Kasumi-1 (cell line): ENCODE results near the gene GSC2.

Experiments used
- DNase-seq, 2 experiments: peaks; one replicate each; lab custom pipeline; 2025; lab: John Stamatoyannopoulos, UW

Gene GSC2

GRCh38 chr22:19149991-19150390 is at the start of gene GSC2:
GSC2 (minus strand) TSS chr22:19150292; CDS start chr22:19150283, 9 bp downstream.
- DNase-seq: no peak

GRCh38 chr22:19199479-19199878 is 49.4 kb upstream of the GSC2 start:
- DNase-seq: no peak

- DNase-seq: no peak
Measured at GRCh38 chr22:19197997-19198865, 48.1 kb upstream of the GSC2 start.

- no peak for DNase-seq
Measured at GRCh38 chr22:19196841-19197612, 46.9 kb upstream of the GSC2 start.

- DNase-seq: no peak
Measured at GRCh38 chr22:19195796-19196731, 46.0 kb upstream of the GSC2 start.

- DNase-seq: no peak
Measured at GRCh38 chr22:19194766-19195536, 44.9 kb upstream of the GSC2 start.

- no peak for DNase-seq
Measured at GRCh38 chr22:19193879-19194278, 43.8 kb upstream of the GSC2 start.

GRCh38 chr22:19187716-19188563 is 37.8 kb upstream of the GSC2 start:
- DNase-seq: no peak

- no peak for DNase-seq
Measured at GRCh38 chr22:19184276-19184997, 34.3 kb upstream of the GSC2 start.

GRCh38 chr22:19183216-19183615 is 33.1 kb upstream of the GSC2 start:
- DNase-seq: no peak

- no peak for DNase-seq
Measured at GRCh38 chr22:19182472-19183157, 32.5 kb upstream of the GSC2 start.

- no peak for DNase-seq
Measured at GRCh38 chr22:19181786-19182471, 31.8 kb upstream of the GSC2 start.

GRCh38 chr22:19180740-19181410 is 30.8 kb upstream of the GSC2 start:
- DNase-seq: no peak

- no peak for DNase-seq
Measured at GRCh38 chr22:19180234-19180633, 30.1 kb upstream of the GSC2 start.

- DNase-seq: peak; percentile 70 to 72
Measured at GRCh38 chr22:19179497-19180048, 29.5 kb upstream of the GSC2 start.

- peak; percentile 64 to 66 for DNase-seq
Measured at GRCh38 chr22:19178657-19179496, 28.8 kb upstream of the GSC2 start, which contains the start of gene SLC25A1. SLC25A1 (minus strand) TSS chr22:19178736; CDS start chr22:19178673, 63 bp downstream.
